BJ (cell line): ENCODE measurements around the gene NFXL1. TPM values are rescaled to one million over a fixed set of nuclear protein-coding genes. Genes with fewer than 3 reads are reported as not detected.

ENCODE experiments used
- CTCF ChIA-PET: fragments of 350-600 bp; formaldehyde crosslinking; extraction: SDS; loops from one replicate; lab custom pipeline; 2021; ENCODE audit warnings: antibody characterized with exemption, inconsistent platforms; lab: Yijun Ruan, JAX
- POLR2A ChIA-PET: fragments of 300-600 bp; sonication (Branson Sonifier 250); formaldehyde crosslinking; extraction: SDS; loops from one replicate; lab custom pipeline; 2021; ENCODE audit warnings: antibody characterized with exemption; lab: Charles Lee
- DNase-seq: peaks from one replicate; pipeline ENCODE4 v3.0.0-alpha.2; 2011; ENCODE audit warnings: low read depth
- H3K27me3 ChIP-seq: 2 replicates; pipeline ENCODE4 v1.6.0; 2011; ENCODE audit warnings: low read length; ENCODE audit not compliant: control insufficient read depth, insufficient read depth
- H3K36me3 ChIP-seq: 2 replicates; pipeline ENCODE4 v1.5.1; 2011; ENCODE audit warnings: low read length; ENCODE audit not compliant: control insufficient read depth, insufficient read depth
- H3K4me3 ChIP-seq: 2 replicates; pipeline ENCODE4 v1.5.1; 2011; ENCODE audit warnings: low read depth, mild to moderate bottlenecking, control low read depth, low read length
- polyA plus RNA-seq: library from polyadenylated mRNA; depleted of rRNA; stranded (reverse); fragments of >200 nt; gene quantifications from 2 replicates; pipeline ENCODE4 v1.2.3, GENCODE V29; 2011
- TF ChIP-seq, protein P1 (sequence below): IDR thresholded peaks from 2 replicates; pipeline ENCODE4 v1.5.1; 2011; ENCODE audit warnings: low read depth, mild to moderate bottlenecking, control low read depth, inconsistent platforms, low read length, moderate library complexity; ENCODE audit not compliant: insufficient read depth

Gene NFXL1
- polyA plus RNA-seq, 1 experiment = 7.1 TPM

DNA sequence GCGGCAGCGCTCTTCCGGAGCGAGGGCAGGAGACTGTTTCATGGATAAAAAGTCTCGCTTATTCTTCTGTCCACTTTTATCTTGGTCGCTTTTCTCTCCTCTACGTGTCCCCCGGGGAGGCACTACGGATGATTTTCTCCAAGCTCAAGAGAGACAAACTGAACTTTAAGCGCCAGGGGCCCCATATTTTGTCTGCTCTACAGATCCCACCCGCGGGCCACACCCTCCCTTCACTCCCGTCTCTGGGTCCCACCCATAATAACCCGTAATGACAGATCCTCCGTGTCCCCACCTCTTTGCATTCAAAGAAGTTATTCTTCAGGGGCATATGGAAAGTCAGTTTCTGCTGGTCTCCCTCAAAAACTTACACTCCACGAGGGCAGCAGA is 76.5 kb downstream of the NFXL1 start, which contains the start of gene CORIN:
TSS of gene CORIN (minus strand) at position 160 of the 387 bp plus-strand sequence. CDS start at position 42, 118 bp downstream.
- TF ChIP-seq, protein P1, sequence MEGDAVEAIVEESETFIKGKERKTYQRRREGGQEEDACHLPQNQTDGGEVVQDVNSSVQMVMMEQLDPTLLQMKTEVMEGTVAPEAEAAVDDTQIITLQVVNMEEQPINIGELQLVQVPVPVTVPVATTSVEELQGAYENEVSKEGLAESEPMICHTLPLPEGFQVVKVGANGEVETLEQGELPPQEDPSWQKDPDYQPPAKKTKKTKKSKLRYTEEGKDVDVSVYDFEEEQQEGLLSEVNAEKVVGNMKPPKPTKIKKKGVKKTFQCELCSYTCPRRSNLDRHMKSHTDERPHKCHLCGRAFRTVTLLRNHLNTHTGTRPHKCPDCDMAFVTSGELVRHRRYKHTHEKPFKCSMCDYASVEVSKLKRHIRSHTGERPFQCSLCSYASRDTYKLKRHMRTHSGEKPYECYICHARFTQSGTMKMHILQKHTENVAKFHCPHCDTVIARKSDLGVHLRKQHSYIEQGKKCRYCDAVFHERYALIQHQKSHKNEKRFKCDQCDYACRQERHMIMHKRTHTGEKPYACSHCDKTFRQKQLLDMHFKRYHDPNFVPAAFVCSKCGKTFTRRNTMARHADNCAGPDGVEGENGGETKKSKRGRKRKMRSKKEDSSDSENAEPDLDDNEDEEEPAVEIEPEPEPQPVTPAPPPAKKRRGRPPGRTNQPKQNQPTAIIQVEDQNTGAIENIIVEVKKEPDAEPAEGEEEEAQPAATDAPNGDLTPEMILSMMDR = no peak

DNA sequence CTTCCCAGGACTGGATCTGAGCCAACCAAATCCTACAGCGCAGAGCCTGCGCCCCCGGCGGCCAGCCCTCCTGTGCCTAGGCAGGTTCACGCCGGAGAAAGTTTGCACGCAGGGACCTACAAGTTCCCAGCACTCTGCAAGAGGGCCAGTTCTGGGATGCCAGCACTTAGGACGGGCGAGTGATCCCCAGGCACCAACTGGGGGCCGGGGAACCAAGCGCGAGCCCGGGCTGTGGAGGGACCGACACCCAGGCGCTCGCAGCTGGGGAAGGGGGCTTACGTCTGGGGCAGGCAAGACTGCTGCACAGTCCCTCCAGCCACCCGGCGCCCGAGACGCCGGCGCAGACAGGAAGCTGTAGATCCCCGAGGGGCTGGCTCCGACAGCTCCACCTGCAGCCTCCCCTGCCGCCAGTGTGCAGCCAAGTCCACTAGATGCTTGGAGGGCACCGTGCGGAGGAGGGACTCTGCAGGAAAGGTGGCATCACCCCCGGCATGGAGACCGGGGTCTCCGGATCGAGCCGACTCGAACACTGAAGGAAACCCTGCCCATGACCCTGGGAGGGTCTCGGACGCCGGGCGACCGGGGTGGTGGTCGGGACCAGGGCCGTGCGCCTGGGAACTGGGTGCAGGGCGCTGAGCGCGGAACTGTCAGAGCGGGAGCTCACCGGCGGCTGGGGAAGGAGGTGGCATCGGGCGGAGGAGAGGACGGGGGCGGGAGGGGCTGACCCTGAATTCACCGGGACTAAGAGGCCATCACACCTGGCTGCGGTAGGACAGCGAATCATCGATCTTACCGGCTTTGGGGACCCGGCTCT is 77.1 kb downstream of the NFXL1 start:
- no peak for DNase-seq
- H3K27me3 ChIP-seq = no peaks in the 10 kb centered on the region
- TF ChIP-seq, protein P1 = no peak; the same call in none of the 2 replicates
- ChIA-PET POLR2A (no interaction called here), CTCF (interaction anchor here (0.9 to 2.7 kb wide), 32 partner anchors 9 to 301 kb away, joined by 3 to 32 read pairs (median 5); no protein-coding TSS in a partner anchor)
- peak overlapping the region; percentile 58 for H3K4me3 ChIP-seq
- H3K36me3 ChIP-seq = no peaks in the 10 kb centered on the region

More for the DNA sequence above, 76.5 kb downstream of the NFXL1 start, which contains the start of gene CORIN:
- ChIA-PET POLR2A (no interaction called here), CTCF (interaction anchor here (0.9 to 2.7 kb wide), 9 partner anchors 14 to 169 kb away, joined by 5 to 21 read pairs (median 10); no protein-coding TSS in a partner anchor)
- Histone ChIP-seq H3K27me3 (no peaks in the 10 kb centered on the region), H3K36me3 (no peaks in the 10 kb centered on the region), H3K4me3 (peak within 1 kb of the TSS; percentile 58)
- no peak for DNase-seq

DNA sequence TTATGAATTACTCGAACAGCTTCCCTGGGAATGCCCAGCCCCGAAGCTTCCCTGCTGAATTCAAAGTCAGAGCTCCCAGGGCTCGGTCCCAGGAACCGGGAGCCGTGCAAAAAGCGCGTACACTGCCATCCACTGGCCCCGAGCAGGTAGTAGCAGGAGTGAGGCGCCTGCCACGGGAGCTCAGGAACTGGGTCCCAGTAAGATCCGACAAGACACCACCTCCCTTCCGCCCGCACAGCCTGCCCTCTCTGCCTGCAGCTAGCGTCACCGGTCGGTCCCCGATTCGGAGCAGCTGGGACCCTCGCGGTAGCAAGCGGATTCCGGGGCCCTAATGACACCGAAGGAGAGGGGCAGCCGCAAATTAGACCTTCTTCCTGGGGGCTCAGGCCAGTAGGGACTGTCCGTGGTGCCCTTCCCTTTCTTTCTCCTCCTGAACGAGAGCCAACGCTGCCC is 77.7 kb downstream of the NFXL1 start:
- TF ChIP-seq, protein P1 = peak; percentile 86
- ChIA-PET POLR2A (no interaction called here), CTCF (interaction anchor here (0.6 to 2.7 kb wide), 38 partner anchors 8 to 302 kb away, joined by 3 to 32 read pairs (median 4); no protein-coding TSS in a partner anchor)
- Histone ChIP-seq H3K27me3 (no peaks in the 10 kb centered on the region), H3K36me3 (no peaks in the 10 kb centered on the region), H3K4me3 (peak overlapping the region; percentile 58)
- no peak for DNase-seq

DNA sequence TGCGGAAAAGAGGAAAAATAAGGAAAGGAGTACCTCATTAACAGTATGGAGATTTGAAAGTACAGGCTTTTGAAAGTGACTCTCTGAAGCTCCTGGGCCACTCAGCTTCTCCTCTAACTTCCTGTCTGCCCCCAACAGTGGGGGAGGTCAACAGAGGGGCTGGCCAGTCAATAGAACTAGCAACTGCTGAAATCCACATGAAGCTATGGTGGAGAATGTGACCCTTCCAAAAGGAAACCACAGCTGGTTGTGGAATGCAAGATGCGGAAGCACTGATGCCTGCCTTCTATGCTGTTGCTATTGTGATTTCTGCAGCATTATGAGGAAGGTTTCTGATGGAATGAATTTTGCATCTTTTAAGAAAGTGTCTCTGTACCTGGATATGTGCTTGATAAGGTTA is 78.9 kb downstream of the NFXL1 start:
- no peaks in the 10 kb centered on the region for H3K27me3 ChIP-seq
- H3K36me3 ChIP-seq = no peaks in the 10 kb centered on the region
- CTCF ChIA-PET = interaction anchor here (1.2 to 2.7 kb wide), 6 partner anchors 18 to 151 kb away, joined by 3 to 32 read pairs (median 12); no protein-coding TSS in a partner anchor
- H3K4me3 ChIP-seq = no peak overlapping the region
- no peak for DNase-seq
- POLR2A ChIA-PET = no interaction called here
- TF ChIP-seq, protein P1 = no peak
